NCI-H774 (cell line): ENCODE results near the gene CCL24.
"Not testable (repeated sequence)": the region's sequence is repeated elsewhere in the genome, so short reads cannot be mapped to it uniquely, and the experiment has no call there.

Experiments
- DNase-seq: peaks from one replicate; lab custom pipeline; 2025; lab: John Stamatoyannopoulos, UW

CCL24 gene

DNA sequence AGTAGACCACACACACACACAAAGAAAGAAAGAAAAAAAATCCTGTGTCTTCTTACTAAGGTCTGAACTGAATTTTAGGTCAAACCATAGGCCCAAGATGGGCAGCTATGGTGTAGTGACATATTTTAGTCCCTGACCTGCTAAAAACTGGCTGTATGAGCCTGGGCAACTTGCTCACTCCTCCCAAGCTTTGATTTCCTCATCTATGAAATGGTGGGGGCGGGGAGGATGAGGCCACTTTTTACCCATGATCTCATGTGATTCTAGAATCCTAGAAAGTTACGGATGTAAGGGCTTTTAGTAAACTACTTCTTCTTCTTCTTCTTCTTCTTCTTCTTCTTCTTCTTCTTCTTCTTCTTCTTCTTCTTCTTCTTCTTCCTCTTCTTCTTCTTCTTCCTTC, 6.1 kb upstream of the CCL24 start:
- DNase-seq = no peak

DNA sequence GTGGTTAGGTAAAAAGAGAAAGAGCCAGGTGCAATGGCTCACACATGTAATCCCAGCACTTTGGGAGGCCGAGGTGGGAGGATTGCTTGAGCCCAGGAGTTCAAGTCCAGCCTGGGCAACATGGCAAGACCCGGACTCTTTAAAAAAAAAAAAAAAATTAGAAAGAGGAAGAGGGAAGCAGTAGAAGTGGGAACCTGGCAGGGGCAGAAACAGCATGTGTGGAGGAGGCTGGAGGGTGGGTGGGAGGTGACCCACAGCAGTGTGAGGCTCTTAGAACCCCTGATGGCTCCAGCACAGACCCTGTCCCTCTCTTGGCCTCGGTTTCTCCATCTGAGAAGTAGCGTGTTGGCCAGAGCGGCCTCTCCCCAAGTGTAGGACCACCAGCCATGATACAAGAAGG, 4.9 kb upstream of the CCL24 start:
- no peak for DNase-seq

DNA sequence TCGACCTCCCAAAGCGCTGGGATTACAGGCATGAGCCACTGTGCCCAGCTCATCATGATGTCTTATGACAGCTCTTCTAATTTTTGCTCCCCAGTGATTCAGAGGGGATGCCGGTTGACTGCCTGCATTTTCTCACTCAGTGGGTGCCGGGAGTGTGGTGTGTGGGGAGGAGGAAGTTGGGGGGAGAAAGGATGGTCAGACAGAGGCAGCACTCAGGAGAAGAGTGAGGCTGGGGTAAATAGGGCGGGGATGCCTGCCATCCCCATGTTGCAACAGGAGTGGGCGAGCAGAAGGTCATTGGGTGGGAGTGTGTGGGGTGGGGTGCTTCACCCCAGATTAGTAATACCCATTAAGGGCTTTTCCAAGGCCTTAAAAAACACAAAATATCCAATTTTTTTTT, 3.5 kb upstream of the CCL24 start:
- DNase-seq = no peak

DNA sequence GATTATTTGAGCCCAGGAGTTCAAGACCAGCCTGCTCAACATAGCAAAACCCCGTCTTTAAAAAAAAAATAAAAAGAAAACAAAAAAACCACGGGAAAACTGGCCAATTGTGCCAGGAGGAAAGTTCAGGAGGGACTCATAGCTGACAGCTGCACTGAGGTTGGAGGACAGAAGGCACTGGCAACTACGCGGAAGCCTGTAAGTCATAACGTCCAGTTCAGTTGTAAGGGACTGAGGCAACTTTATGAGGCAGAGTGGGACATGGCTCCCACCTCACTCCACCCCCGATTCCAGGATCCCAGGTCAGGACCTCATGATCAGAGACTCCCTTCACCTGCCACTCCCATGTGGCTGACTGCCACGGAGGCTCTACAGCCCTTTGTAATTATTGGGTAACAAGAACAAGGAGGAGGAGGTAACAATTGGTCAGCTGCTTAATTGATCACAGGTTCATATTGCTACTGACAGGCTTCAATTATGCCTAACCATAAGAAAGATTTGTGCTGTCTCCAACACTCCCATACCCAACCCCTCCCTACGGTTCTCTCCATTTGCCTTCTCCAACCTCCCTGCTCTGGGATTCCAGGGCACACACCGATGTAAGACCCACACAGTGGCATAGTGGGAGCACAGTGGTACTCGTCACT, 1.9 kb upstream of the CCL24 start:
- no peak for DNase-seq

DNA sequence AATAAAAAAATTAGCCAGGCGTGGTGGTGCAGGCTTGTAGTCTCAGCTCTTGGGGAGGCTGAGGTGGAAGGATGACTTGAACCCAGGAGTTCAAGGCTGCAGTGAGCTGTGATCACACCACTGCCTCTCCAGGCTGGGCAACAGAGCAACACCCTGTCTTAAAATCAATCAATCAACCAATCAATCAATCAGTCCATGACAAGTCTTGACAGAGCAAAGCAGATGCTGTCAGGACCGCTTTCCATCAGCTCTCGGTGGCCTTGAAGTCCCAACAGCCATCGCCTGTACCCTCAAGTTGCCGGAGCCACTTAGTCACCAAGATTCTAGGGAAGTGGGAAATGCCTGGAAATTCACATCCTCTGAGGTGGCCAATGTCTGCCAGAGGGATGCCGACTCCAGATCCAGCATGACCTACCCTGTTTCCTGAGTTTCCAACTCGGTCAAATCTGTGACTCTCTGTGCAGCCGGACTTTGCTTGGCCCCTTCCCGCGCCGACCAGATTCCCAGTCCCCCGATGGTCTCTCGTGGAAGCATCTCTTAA, 871 bp upstream of the CCL24 start:
- DNase-seq = no peak

DNA sequence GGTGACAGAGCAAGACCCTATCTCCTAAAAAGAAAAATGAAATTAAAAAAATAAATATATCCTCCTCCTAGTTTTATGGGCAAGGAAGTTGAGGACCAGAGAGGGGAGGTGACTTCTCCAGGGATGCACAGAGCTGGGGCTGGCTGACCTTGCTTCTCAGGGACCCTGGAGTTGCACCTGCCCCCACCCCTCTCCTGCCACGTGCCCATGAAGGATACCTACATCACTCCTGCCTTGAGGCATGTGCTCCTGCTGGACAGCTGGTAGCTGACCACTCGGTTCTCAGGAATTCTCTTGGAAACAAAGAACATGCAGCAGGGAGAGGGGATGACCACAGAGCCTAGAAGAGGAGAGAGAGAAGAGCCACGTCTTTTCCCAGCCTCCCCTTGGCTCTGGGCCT, 522 bp downstream of the CCL24 start:
- DNase-seq = no peak

DNA sequence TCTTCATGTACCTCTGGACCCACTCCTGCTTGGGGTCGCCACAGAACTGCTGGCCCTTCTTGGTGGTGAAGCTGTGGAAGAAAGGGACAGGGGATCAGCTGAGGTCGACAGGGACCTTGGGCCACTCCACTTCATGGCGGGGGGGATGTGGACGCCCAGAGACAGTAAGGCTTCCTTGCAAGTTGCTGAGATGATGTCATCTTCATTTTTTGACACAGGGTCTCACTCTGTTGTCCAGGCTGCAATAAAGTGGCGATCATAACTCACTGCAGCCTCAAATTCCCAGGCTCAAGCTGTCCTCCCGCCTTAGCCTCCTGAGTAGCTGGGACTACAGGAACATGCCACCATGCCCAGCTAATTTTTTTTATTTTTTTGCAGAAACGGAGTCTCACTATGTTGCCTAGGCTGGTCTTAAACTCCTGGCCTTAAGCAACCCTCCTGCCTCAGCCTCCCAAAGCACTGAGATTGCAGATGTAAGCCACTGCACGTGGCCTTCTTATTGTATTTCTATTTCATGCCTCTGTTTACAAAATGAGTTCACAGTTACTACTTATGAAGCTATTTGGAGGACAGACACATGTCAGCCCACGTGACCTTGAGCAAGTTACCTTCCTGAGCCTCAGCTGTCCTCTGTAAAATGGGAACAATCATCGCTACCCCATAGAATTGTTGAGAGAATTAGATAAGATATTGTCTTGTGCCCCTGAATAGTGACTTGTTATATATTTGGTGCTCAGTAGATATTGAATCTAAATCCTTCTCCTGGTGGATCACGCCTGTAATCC, 1.5 kb downstream of the CCL24 start:
- DNase-seq = no peak

DNA sequence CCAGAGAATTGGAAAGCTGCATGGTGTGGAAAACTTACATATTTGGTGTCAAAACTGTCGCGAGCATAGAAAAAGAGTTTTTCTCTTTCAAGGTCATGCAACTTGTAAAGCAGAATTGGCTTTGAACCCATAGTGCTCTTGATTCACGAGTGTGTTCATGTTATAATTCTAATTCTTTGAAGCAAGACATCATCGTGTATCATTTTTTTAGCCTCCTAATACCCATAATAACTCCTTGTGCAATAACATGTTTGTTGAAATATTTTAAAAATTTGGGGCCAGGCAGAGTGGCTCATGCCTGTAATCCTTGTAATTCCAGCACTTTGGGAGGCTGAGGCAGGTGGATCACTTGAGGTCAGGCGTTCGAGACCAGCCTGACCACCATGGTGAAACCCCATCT, 4.2 kb downstream of the CCL24 start:
- no peak for DNase-seq

DNA sequence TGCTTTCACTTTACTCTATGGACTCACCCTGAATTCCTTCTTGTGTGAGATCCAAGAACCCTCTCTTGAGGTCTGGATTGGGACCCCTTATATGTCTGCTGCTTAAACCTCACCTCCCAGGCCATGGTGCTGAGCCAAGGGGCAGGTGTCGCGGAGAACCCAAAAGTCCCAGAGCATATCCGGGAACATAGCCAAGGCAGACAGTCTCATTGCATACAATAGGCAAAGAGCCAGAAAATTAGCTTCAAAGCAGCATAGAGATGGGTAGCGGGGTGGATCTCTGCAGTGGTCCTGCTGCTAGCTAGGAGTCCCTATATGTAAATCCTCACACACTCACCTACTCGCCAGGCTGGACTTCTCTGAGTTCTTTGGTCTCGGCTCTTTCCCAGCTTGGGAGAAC, 5.5 kb downstream of the CCL24 start:
- DNase-seq = no peak

DNA sequence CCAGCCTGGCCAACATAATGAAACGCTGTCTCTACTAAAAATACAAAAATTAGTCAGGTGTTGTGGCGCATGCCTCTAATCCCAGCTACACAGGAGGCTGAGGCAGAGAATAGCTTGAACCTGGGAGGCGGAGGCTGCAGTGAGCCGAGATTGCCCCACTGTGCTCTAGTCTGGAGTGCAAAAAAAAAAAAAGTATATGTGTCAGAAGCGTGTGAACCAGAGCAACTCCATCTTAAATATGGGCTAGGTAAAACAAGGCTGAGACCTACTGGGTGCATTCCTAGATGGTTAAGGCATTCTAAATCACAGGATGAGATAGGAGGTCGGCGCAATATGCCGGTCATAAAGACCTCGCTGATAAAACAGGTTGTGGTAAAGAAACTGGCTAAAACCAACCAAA, 6.2 kb downstream of the CCL24 start:
- no peak for DNase-seq

DNA sequence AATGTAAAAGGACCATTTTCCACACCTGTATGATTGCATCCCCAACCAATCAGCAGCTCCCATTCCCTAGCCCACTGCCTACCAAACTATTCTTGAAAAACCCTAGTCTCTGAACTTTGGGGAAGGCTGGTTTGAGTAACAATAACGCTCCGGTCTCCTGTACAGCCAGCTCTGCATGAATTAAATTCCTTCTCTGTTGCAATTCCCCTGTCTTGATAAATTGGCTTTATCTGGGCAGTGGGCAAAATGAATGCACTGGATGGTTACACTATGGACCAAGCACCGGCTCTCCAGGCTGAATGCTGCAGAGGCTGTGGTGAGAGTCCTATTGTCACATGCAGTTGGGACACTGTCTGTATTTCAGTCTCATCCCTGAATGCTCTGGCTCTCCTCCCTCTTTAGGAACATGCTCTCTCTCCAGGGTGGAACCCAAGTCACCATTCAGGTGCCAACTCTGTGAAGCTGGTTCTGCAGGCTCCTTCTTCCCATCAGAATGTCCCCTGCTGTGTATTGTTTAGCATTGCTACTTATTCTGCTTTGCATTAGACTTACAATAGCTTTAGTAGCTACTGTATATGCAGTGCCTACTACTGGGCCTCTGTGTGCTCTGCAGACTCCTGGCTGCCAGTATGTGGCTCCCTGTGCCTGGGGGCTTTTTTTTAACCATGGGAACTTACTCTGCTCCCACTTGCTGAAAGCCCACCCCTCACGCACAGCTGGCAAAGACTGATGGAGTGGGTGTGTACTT, 6.9 kb downstream of the CCL24 start:
- DNase-seq = no peak

DNA sequence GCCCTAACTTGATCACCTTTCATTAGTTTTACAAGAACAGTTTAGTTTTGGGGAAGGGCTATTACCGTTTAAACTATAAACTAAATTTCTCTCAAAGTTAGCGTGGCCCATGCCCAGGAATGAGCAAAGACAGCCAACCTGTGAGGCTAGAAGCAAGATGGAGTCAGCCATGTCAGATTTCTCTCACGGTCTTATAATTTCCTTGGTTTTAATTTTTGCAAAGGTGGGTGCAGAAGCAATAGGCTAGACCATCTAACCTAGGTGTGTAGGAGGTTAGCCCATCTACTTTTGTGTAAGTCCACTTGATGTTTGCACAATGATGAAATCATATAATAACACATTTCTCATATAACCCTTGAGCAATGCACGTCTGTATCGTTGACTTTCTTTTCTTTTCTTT, 8.9 kb downstream of the CCL24 start:
- no peak for DNase-seq

DNA sequence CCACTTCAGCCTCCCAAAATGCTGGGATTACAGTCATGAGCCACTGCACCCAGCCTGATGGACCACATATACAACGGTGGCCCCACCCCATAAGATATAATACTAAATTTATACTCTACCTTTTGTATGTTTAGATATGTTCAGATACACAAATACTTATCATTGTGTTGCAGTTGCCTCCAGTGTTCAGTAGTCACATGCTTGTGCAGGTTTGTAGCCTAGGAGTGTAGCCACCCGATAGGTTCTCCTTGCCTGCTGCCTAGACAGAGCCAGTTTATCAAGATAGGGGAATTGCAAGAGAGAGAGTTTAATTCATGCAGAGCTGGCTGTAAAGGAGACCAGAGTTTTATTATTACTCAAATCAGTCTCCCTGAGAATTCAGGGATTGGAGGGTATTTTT, 9.6 kb downstream of the CCL24 start:
- no peak for DNase-seq

DNA sequence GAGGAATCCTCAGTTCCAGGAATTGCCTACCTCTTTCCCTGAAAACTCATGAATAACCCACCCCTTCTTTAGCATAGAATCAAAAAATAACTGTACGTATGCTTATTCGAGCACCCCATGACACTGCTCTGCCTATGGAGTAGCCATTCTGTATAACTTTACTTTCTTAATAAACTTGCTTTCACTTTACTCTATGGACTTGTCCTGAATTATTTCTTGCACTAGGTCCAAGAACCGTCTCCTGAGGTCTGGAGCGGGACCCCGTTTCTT, 11.1 kb downstream of the CCL24 start:
- no peak for DNase-seq

DNA sequence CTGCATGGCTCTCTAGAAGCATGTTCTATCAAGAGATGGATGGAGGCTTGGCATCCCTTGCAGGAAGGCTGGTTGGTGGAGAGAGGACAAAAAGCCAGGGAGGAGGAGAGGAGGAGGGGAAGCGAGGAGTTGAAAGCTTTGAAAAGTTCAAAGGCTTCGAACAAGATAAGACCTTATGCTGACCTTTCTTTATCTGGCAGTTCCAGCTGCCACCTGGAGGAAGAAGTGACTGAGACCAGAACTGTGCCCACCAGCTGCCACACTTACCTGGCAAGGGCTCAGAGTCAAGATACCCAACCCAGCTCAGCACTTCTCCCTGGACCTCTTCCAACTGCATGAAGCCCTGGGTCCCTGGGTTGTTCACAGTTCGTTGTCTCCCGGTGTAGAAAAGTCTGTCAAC, 14.8 kb downstream of the CCL24 start:
- DNase-seq = no peak

DNA sequence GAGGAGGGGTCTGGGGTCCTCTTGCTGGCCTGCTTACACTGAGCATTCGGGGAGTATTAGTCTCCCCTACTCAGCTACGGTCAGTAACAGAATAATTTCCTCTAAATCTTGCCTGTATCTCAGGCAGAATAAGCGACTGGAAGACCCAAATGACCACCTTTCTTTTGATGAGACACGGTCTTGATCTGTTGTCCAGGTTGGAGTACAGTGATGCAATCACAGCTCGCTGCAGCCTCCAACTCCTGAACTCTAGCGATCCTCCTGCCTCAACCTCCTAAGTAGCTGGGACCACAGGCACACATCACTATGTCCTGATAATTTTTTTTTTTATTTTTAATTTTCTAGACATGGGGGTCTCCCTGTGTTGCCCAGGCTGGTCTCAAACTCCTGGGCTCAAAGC, 17.2 kb downstream of the CCL24 start:
- DNase-seq = no peak

DNA sequence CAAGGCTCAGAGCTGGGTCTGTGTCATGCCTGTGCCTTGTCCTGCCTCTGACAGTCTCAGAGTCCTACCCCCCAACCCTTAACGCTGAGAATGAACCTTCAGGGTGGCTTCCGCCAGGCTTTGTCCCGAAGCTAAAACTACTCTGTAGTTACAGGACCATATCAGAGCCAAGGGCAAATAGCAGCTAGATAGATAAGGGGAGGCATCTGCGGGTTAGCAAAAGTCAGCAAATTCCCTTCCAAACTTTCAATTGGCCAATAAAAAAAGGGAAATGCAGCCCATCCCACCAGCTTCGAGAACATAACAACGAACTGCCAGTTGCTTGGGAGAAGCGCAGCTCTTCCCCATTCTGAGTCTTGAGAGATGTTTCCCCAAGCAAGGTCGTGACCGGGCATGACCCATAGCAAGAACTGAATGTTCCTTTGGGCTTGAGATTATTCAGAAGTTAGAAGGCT, 17.7 kb downstream of the CCL24 start:
- DNase-seq = no peak

DNA sequence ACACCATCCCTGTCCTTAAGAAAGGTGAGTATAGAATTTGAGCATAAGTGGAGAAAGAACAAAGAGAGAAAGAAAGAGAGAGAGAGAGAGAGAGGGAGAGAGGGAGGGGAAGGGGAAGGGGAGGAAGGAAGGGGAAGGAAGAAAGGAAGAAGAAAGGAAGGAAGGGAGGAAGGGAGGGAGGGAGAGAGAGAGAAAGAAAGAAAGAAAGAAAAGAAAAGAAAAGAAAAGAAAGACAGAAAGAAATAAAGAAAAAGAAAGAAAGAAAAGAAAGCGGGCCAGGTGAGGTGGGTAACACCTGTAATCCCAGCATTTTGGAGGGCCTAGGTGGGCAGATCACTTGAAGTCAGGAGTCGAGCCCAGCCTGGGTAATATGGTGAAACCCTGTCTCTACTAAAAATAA, 19.9 kb downstream of the CCL24 start:
- no peak for DNase-seq

DNA sequence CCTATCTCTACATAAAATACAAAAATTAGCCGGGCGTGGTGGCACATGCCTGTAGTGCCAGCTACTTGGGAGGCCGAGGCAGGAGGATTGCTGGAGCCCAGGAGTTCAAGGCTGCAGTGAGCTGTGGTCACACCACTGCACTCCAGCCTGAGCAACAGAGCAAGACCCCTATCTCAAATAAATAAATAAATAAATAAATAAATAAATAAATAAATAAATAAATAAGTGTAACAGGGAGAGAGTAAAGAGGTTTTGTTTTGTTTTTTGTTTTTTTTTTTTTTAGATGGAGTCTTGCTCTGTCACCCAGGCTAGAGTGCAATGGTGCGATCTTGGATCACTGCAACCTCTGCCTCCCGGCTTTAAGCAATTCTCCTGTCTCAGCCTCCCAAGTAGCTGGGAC, 21.0 kb downstream of the CCL24 start:
- DNase-seq = not testable (repeated sequence)

DNA sequence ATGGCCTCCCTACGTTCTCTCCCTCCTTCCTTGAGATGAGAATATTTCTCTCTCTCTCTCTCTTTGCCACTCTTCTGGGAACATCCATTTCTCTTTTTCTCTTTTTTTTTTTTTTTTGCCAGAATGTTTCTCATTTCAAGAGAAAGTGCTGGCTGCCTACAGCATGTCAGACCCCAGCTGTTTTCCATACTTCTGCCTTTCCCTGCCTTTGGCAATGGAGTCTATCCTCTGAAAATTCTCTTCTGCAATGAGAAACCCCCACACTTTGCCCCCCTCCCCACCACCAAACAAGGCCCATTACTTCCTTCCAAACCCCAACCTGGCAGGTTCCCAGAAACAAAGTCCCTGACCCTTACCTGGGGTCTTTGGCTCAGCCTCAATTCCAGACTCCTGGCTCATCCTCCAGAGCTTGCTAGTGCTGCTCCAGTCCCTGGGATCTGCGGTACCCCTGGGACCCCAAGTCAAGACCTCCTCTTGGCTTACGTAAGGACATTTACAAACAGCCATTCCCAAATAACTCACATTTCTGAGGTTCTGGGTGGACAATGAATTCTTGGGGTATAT, 24.2 kb downstream of the CCL24 start:
- DNase-seq = no peak

DNA sequence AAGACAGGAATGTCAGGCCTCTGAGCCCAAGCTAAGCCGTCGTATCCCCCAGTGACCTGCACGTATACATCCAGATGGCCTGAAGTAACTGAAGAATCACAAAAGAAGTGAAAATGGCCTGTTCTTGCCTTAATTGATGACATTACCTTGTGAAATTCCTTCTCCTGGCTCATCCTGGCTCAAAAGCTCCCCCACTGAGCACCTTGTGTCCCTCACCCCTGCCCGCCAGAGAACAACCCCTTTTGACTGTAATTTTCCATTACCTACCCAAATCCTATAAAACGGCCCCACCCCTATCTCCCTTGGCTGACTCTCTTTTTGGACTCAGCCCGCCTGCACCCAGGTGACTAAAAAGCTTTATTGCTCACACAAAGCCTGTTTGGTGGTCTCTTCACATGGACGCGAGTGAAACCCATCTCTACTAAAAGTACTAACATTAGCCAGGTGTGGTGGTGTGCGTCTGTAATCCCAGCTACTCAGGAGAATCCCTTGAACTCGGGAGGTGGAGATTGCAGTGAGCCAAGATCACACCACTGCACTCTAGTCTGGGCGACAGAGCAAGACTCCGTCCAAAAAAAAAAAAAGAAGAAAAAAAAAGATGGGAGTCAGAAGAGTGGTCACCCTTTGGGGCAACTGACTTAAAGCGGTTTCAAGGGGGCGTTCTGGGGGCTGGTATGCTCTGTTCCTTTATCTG, 25.3 kb downstream of the CCL24 start:
- DNase-seq = not testable (repeated sequence)

DNA sequence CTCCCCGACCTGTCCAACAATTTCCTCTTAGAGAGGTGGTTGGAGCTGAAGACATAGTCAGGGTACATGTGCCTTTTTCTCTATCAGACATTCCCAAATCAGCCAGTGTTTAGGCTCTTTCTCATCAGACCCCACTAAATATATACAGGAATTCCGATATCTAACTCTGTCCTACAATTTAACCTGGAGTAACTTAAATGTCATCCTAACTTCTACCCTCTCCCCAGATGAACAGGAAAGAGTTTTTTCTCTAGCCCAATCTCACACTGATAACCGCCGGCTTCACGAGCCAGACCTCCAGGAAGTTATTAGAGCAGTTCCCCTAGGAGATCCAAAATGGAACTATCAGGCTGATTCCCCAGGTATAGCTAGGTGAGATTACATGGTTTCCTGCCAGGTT, 30.5 kb downstream of the CCL24 start:
- not testable (repeated sequence) for DNase-seq
